HG03064 (cell line): ENCODE results near the gene B3GAT1.

Experiments
- ATAC-seq: cut with Tn5 transposase; IDR thresholded peaks from one replicate; pipeline ENCODE4 v1.9.1; 2021; ENCODE audit warnings: low read depth; ENCODE audit not compliant: unreplicated experiment

B3GAT1 gene

GRCh38 chr11:134393638-134394037, 18.4 kb downstream of the B3GAT1 start:
- ATAC-seq, result no peak

GRCh38 chr11:134392953-134393615, 19.0 kb downstream of the B3GAT1 start:
- no peak for ATAC-seq

GRCh38 chr11:134391656-134392055, 20.4 kb downstream of the B3GAT1 start:
- ATAC-seq, result no peak

- ATAC-seq, result no peak
Measured at GRCh38 chr11:134390706-134391569, 21.1 kb downstream of the B3GAT1 start.

GRCh38 chr11:134389464-134390180, 22.4 kb downstream of the B3GAT1 start:
- ATAC-seq, result no peak

GRCh38 chr11:134388590-134388989, 23.5 kb downstream of the B3GAT1 start:
- no peak for ATAC-seq

GRCh38 chr11:134387501-134387900, 24.5 kb downstream of the B3GAT1 start:
- ATAC-seq, result no peak

GRCh38 chr11:134386945-134387344, 25.1 kb downstream of the B3GAT1 start:
- ATAC-seq, result no peak

- no peak for ATAC-seq
Measured at GRCh38 chr11:134385774-134386565, 26.1 kb downstream of the B3GAT1 start.

- ATAC-seq, result no peak
Measured at GRCh38 chr11:134385171-134385570, 26.9 kb downstream of the B3GAT1 start.

- ATAC-seq, result no peak
Measured at GRCh38 chr11:134384406-134384805, 27.6 kb downstream of the B3GAT1 start.

GRCh38 chr11:134383576-134384221, 28.3 kb downstream of the B3GAT1 start:
- ATAC-seq, result no peak

- no peak for ATAC-seq
Measured at GRCh38 chr11:134382830-134383229, 29.2 kb downstream of the B3GAT1 start.

- no peak for ATAC-seq
Measured at GRCh38 chr11:134382257-134382656, 29.8 kb downstream of the B3GAT1 start.

- ATAC-seq, result no peak
Measured at GRCh38 chr11:134380785-134381184, 31.3 kb downstream of the B3GAT1 start.

- no peak for ATAC-seq
Measured at GRCh38 chr11:134380229-134380628, 31.8 kb downstream of the B3GAT1 start.

- ATAC-seq, result no peak
Measured at GRCh38 chr11:134379241-134379640, 32.8 kb downstream of the B3GAT1 start.

GRCh38 chr11:134377876-134378275, 34.2 kb downstream of the B3GAT1 start:
- ATAC-seq, result no peak

- no peak for ATAC-seq
Measured at GRCh38 chr11:134376150-134376921, 35.7 kb downstream of the B3GAT1 start.
